Breast epithelium (tissue), 4 donors: ENCODE data around the gene CDON. TPM values are rescaled to one million over a fixed set of nuclear protein-coding genes. Genes with fewer than 3 reads are reported as not detected.

Experiments used
- DNase-seq, 2 donors: peaks; one replicate each; pipeline ENCODE4 v3.0.0-alpha.2; 2019; ENCODE audit warnings: low spot score in 2 of 2
- H3K27ac ChIP-seq, 2 donors: fragments of 200-600 bp; sonication (generic) in 1 of 2; one replicate each; pipeline ENCODE4 v1.5.1; 2016 to 2019; ENCODE audit warnings: mild to moderate bottlenecking in 1 of 2
- H3K27me3 ChIP-seq, 2 donors: fragments of 200-600 bp; sonication (generic) in 1 of 2; one replicate each; pipeline versions ENCODE4 v1.5.1 to v1.6.0; 2017 to 2019; ENCODE audit warnings: control low read depth in 1 of 2, mild to moderate bottlenecking in 1 of 2
- H3K36me3 ChIP-seq: fragments of 200-600 bp; one replicate; pipeline ENCODE4 v1.5.1; 2019
- H3K4me1 ChIP-seq, 2 donors: fragments of 200-600 bp; sonication (generic); one replicate each; pipeline ENCODE4 v1.5.1; 2016 to 2019; ENCODE audit warnings: control low read depth in 1 of 2
- H3K4me3 ChIP-seq, 3 donors: fragments of 200-600 bp; sonication (generic); 1 replicate in 2 of 3; 2 replicates in 1 of 3; pipeline ENCODE4 v1.5.1; 2016 to 2019; ENCODE audit warnings: mild to moderate bottlenecking in 3 of 3, moderate library complexity in 2 of 3
- H3K9me3 ChIP-seq, 2 donors: fragments of 200-600 bp; sonication (generic) in 1 of 2; one replicate each; pipeline ENCODE4 v1.5.1; 2016 to 2019; ENCODE audit warnings: control low read depth in 1 of 2
- POLR2A ChIP-seq: fragments of 450-650 bp; IDR thresholded peaks from one replicate; pipeline ENCODE4 v1.6.1; 2016; ENCODE audit warnings: antibody characterized with exemption, mild to moderate bottlenecking, moderate library complexity
- POLR2AphosphoS5 ChIP-seq, 3 donors: sonication (generic); formaldehyde crosslinking; IDR thresholded peaks; one replicate each; pipeline ENCODE4 v1.6.1; 2017; ENCODE audit warnings: antibody characterized with exemption in 3 of 3
- intact Hi-C: fragments of 100-400 bp; cut with DNase I; formaldehyde crosslinking; loops from one replicate; pipeline ENCODE4 v1.15.1; 2023; ENCODE audit warnings: low total_unique reads
- total RNA-seq, 3 donors: library from RNA; depleted of rRNA; stranded (reverse); fragments of >200 nt; gene quantifications; one replicate each; pipeline ENCODE4 v1.1.0, GENCODE V29; 2016
- TF ChIP-seq, protein P1 (sequence below), 3 donors: fragments of 450-650 bp; IDR thresholded peaks; one replicate each; pipeline ENCODE4 v1.5.1; 2016 to 2017; ENCODE audit warnings: antibody characterized with exemption in 3 of 3, mild to moderate bottlenecking in 3 of 3, moderate library complexity in 3 of 3

The CDON gene
- total RNA-seq, 3 donors from 2014 or later = 14.9 to 29.3 (median 26.5) TPM

DNA sequence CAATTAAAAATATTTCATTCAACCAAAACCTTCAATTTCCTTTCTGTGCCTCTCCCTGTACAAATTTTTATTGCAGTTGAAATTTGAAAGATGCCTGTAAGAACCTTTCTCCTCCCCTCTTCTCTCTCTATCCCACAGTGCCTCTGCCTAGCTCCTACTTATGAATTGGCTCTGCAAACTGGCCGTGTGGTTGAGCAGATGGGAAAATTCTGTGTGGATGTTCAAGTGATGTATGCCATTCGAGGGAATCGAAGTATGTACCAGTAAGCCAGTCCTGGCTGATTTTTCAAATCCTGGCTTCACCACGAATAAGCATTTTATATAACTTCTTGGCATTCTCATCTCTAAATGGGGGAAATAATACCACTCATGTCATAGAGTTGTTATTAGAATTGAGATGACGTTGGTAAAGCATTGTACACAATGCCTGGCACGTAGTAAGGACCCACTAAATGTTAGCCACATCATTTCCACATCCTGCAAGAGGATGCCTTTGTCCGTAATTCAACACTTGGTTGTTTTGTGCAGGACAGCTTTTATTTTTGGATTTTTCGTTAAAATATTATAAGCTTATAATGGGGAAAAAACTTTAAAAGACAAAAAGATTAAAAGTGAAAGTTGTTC lies 152.3 kb downstream of the CDON start:
- intact Hi-C loops = no loop called here
- no peaks in the 10 kb centered on the region for H3K9me3 ChIP-seq
- no peaks in the 10 kb centered on the region for H3K4me1 ChIP-seq
- peaks cover 0 to 10% of the 10 kb centered on the region in 2 donors for H3K27me3 ChIP-seq
- no peak overlapping the region for H3K4me3 ChIP-seq
- TF ChIP-seq POLR2A (no peak), POLR2AphosphoS5 (IDR thresholded peaks at IDR 0.05) (no peak)
- TF ChIP-seq, protein P1, sequence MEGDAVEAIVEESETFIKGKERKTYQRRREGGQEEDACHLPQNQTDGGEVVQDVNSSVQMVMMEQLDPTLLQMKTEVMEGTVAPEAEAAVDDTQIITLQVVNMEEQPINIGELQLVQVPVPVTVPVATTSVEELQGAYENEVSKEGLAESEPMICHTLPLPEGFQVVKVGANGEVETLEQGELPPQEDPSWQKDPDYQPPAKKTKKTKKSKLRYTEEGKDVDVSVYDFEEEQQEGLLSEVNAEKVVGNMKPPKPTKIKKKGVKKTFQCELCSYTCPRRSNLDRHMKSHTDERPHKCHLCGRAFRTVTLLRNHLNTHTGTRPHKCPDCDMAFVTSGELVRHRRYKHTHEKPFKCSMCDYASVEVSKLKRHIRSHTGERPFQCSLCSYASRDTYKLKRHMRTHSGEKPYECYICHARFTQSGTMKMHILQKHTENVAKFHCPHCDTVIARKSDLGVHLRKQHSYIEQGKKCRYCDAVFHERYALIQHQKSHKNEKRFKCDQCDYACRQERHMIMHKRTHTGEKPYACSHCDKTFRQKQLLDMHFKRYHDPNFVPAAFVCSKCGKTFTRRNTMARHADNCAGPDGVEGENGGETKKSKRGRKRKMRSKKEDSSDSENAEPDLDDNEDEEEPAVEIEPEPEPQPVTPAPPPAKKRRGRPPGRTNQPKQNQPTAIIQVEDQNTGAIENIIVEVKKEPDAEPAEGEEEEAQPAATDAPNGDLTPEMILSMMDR (IDR thresholded peaks at IDR 0.05) = no peak
- no peak for DNase-seq
- H3K36me3 ChIP-seq = no peaks in the 10 kb centered on the region
- no peak overlapping the region for H3K27ac ChIP-seq

Other genes starting within 250 kb of the CDON start
- not detected for gene PATE4, start 229.6 kb downstream of the CDON start, total RNA-seq
- 1 to 10 TPM; 2.7 to 6.9 (median 3.6) TPM for gene HYLS1, start 175.2 kb downstream of the CDON start, total RNA-seq
- gene PUS3, start 159.7 kb downstream of the CDON start, total RNA-seq = 10 to 100 TPM in 1 of 3 donors, 1 to 10 TPM in 2; 5.6 to 10.2 (median 8.6) TPM
- gene DDX25, start 158.4 kb downstream of the CDON start, total RNA-seq = under 1 TPM in 1 of 3 donors, not detected in 2; 0.29 TPM
- gene VSIG10L2, start 116.8 kb downstream of the CDON start, total RNA-seq = 1 to 10 TPM in 2 of 3 donors, not detected in 1; 3.6 to 4.1 TPM
- 10 to 100 TPM; 21.4 to 29.1 (median 27.5) TPM for gene RPUSD4, start 148.8 kb upstream of the CDON start, total RNA-seq
- gene FAM118B, start 148.9 kb upstream of the CDON start, total RNA-seq = 10 to 100 TPM; 14.4 to 19.0 (median 18.7) TPM
- gene SRPRA, start 206.0 kb upstream of the CDON start, total RNA-seq = 10 to 100 TPM; 75.2 to 90.6 (median 84.9) TPM
- 10 to 100 TPM; 13.1 to 23.3 (median 16.6) TPM for gene FOXRED1, start 206.3 kb upstream of the CDON start, total RNA-seq
- gene TIRAP, start 220.2 kb upstream of the CDON start, total RNA-seq = 10 to 100 TPM in 2 of 3 donors, 1 to 10 TPM in 1; 8.9 to 11.1 (median 10.9) TPM
- gene DCPS, start 241.2 kb upstream of the CDON start, total RNA-seq = 10 to 100 TPM in 1 of 3 donors, 1 to 10 TPM in 2; 8.8 to 11.7 (median 9.6) TPM